Gastroesophageal sphincter (tissue), 4 donors: ENCODE data around the gene CXCR4. TPM values are rescaled to one million over a fixed set of nuclear protein-coding genes. Genes with fewer than 3 reads are reported as not detected.

ENCODE experiments used
- ATAC-seq: fragments of 150-250 bp; one replicate; pipeline ENCODE4 v1.9.1; 2016; ENCODE audit warnings: mild to moderate bottlenecking, moderate library complexity
- H3K27ac ChIP-seq, 4 donors: fragments of 200-600 bp; sonication (generic) in 3 of 4; 1 replicate in 3 of 4; 2 replicates in 1 of 4; pipeline ENCODE4 v1.5.1; 2016 to 2019
- H3K27me3 ChIP-seq: fragments of 200-600 bp; sonication (generic); one replicate; pipeline ENCODE4 v1.5.1; 2019
- H3K36me3 ChIP-seq, 2 donors: fragments of 200-600 bp; sonication (generic); one replicate each; pipeline ENCODE4 v1.5.1; 2019; ENCODE audit warnings: control low read depth in 1 of 2
- H3K4me1 ChIP-seq, 3 donors: fragments of 200-600 bp; sonication (generic); 1 replicate in 2 of 3; 2 replicates in 1 of 3; pipeline ENCODE4 v1.5.1; 2016 to 2019; ENCODE audit warnings: control low read depth in 2 of 3
- H3K4me3 ChIP-seq, 2 donors: fragments of 200-600 bp; sonication (generic); one replicate each; pipeline ENCODE4 v1.5.1; 2019; ENCODE audit warnings: mild to moderate bottlenecking in 1 of 2, moderate library complexity in 1 of 2
- H3K9me3 ChIP-seq, 3 donors: fragments of 200-600 bp; sonication (generic); one replicate each; pipeline ENCODE4 v1.5.1; 2017 to 2019; ENCODE audit warnings: control low read depth in 2 of 3
- EP300 ChIP-seq: sonication (generic); formaldehyde crosslinking; IDR thresholded peaks from one replicate; pipeline ENCODE4 v1.6.1; 2017; ENCODE audit warnings: antibody characterized with exemption, mild to moderate bottlenecking
- POLR2A ChIP-seq, 2 donors: fragments of 450-650 bp; IDR thresholded peaks; one replicate each; pipeline ENCODE4 v1.6.1; 2017; ENCODE audit warnings: antibody characterized with exemption in 2 of 2, mild to moderate bottlenecking in 2 of 2, moderate library complexity in 1 of 2
- POLR2AphosphoS5 ChIP-seq: sonication (generic); formaldehyde crosslinking; IDR thresholded peaks from one replicate; pipeline ENCODE4 v1.6.1; 2017; ENCODE audit warnings: antibody characterized with exemption
- WGBS, 2 donors: methylation state at CpG; one replicate each; pipeline ENCODE4 v1.1.5; 2018; ENCODE audit warnings: low coverage in 1 of 2; 5-methylcytosine and 5-hydroxymethylcytosine counted together
- total RNA-seq, 4 donors: library from RNA; depleted of rRNA; stranded (reverse); fragments of >200 nt; gene quantifications; one replicate each; pipeline ENCODE4 v1.1.0, GENCODE V29; 2016
- TF ChIP-seq, protein P1 (sequence below), 4 experiments: fragments of 200-600 bp in 2 of 4; fragments of 450-650 bp in 2 of 4; sonication (generic) in 1 of 4; IDR thresholded peaks; one replicate each; pipeline ENCODE4 v1.5.1; 2017 to 2019; ENCODE audit warnings: antibody characterized with exemption in 4 of 4, mild to moderate bottlenecking in 2 of 4, moderate library complexity in 2 of 4

Gene CXCR4
- total RNA-seq, 4 donors from 2014 or later: 5.1 to 8.2 (median 7.7) TPM

DNA sequence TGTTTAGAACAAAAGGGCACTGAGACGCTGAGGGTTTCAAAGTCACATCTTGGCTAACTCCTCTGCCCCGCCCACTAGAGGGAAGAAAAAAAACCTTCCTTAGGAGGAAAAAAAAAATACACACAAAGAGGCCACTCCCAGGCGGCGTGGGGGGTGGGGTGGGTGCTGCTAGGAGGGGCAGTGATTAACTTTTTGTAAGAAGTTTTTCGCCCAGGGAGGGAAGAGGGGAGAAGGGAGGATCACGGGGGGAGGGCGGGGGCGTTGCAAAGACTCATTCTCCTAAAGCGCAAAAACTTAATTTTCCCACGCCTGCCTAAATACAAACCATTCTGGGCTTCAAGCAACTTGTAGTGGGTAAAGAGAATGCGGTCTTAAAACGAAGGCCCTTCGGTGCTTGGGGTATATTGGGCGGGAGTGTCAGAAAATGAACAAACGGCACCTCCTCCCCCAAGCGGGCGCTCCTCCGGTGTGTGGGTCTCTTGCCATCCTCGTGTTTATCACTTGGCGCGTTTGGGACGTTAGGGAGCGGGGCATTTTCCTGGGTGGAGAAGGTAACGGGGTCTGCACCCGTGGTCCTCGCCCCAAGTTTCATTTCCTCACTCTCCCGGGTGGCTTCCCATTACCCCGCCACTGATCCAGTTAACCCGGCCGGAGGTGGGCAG lies 1.7 kb downstream of the CXCR4 start:
- Histone ChIP-seq H3K36me3 (peaks cover 0 to 3% of the 10 kb centered on the region in 2 donors), H3K4me3 (peak overlapping the region; percentile 60 to 61), H3K27me3 (peaks cover 35% of the 10 kb centered on the region), H3K9me3 (no peaks in the 10 kb centered on the region), H3K27ac (peak overlapping the region in 2 of 4 donors; percentile 60 to 63), H3K4me1 (peaks cover 0 to 65% (median 19%) of the 10 kb centered on the region in 3 donors)
- 1% methylated on average over 17 to 21 of the region's 30 CpGs for WGBS, 2 donors
- ATAC-seq: no peak
- no peak for TF ChIP-seq POLR2A (IDR thresholded peaks at IDR 0.05)
- TF ChIP-seq, protein P1, sequence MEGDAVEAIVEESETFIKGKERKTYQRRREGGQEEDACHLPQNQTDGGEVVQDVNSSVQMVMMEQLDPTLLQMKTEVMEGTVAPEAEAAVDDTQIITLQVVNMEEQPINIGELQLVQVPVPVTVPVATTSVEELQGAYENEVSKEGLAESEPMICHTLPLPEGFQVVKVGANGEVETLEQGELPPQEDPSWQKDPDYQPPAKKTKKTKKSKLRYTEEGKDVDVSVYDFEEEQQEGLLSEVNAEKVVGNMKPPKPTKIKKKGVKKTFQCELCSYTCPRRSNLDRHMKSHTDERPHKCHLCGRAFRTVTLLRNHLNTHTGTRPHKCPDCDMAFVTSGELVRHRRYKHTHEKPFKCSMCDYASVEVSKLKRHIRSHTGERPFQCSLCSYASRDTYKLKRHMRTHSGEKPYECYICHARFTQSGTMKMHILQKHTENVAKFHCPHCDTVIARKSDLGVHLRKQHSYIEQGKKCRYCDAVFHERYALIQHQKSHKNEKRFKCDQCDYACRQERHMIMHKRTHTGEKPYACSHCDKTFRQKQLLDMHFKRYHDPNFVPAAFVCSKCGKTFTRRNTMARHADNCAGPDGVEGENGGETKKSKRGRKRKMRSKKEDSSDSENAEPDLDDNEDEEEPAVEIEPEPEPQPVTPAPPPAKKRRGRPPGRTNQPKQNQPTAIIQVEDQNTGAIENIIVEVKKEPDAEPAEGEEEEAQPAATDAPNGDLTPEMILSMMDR (IDR thresholded peaks at IDR 0.05): no peak
- TF ChIP-seq EP300: no peak
- TF ChIP-seq POLR2AphosphoS5: no peak

DNA sequence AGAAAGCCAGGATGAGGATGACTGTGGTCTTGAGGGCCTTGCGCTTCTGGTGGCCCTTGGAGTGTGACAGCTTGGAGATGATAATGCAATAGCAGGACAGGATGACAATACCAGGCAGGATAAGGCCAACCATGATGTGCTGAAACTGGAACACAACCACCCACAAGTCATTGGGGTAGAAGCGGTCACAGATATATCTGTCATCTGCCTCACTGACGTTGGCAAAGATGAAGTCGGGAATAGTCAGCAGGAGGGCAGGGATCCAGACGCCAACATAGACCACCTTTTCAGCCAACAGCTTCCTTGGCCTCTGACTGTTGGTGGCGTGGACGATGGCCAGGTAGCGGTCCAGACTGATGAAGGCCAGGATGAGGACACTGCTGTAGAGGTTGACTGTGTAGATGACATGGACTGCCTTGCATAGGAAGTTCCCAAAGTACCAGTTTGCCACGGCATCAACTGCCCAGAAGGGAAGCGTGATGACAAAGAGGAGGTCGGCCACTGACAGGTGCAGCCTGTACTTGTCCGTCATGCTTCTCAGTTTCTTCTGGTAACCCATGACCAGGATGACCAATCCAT lies 2.7 kb downstream of the CXCR4 start:
- no peak for ATAC-seq
- H3K9me3 ChIP-seq: no peaks in the 10 kb centered on the region
- no peak for TF ChIP-seq EP300
- peaks cover 0 to 65% (median 19%) of the 10 kb centered on the region in 3 donors for H3K4me1 ChIP-seq
- WGBS, 2 donors: 97 to 100% methylated on average over 4 to 9 of the region's 12 CpGs
- no peak overlapping the region for H3K27ac ChIP-seq
- peaks cover 0 to 3% of the 10 kb centered on the region in 2 donors for H3K36me3 ChIP-seq
- peaks cover 31% of the 10 kb centered on the region for H3K27me3 ChIP-seq
- H3K4me3 ChIP-seq: peak overlapping the region in 1 of 2 donors; percentile 60

DNA sequence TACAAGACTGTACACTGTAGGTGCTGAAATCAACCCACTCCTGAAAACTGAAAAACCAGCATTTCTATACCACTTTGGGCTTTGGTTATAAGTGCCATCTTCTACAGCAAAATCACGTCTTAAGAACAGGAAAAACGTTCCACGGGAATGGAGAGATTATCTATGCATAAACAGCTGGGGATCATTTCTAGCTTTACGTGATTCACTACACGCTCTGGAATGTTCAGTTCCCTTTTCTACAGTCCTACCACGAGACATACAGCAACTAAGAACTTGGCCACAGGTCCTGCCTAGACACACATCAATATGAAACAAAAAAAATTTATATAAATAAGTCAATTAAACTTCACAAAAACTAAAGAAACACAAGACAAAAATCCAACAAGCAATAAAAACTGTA lies 3.6 kb downstream of the CXCR4 start:
- H3K4me1 ChIP-seq: peaks cover 0 to 58% (median 19%) of the 10 kb centered on the region in 3 donors
- TF ChIP-seq POLR2A (IDR thresholded peaks at IDR 0.05) (no peak), POLR2AphosphoS5 (no peak), EP300 (no peak)
- TF ChIP-seq, protein P1 (IDR thresholded peaks at IDR 0.05): no peak
- ATAC-seq: no peak

DNA sequence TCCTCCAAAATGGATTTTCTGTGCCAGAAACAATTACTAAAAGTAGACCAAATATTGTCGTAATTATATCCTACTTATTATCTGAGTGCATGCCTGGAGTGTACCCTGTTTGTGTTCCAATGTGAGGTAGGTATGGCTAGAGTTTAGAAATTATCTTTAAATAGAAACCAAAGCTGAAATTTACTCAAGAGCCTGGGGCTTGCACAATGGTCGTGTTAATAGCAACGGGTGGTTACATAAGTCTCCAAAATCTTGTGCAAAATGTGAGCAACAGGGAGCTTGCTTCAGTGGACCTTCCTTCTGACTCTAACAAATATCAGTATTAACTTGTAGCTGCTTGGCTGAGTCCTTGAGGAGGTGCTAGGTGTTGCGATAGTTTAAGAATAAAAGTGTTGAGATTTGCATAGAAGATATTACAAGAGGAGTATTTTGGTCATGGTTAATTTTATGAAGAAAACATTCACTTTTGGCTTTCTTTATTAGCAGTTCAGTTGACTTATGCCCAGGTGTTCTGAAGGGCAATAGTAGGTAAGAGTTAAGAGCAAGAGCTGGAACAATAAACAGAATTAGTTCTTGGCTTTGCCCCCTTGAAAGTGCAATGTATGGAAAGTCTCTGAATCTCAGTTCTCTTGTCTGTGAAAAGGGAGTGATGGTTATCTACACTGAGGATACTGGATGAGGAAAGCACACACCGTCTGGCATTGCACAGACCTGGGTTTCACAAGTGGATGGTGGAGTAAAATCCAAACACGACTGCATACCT lies 4.6 kb downstream of the CXCR4 start:
- no peak for ATAC-seq
- TF ChIP-seq EP300: no peak
- no peak for TF ChIP-seq POLR2AphosphoS5
- TF ChIP-seq, protein P1 (IDR thresholded peaks at IDR 0.05): no peak
- no peak for TF ChIP-seq POLR2A (IDR thresholded peaks at IDR 0.05)
- Histone ChIP-seq H3K4me1 (peaks cover 0 to 48% (median 13%) of the 10 kb centered on the region in 3 donors), H3K36me3 (peaks cover 0 to 3% of the 10 kb centered on the region in 2 donors), H3K9me3 (no peaks in the 10 kb centered on the region), H3K27me3 (peaks cover 18% of the 10 kb centered on the region), H3K27ac (no peak overlapping the region), H3K4me3 (no peak overlapping the region)
- 61 to 80% methylated on average over 6 of the region's 6 CpGs for WGBS, 2 donors

More for the DNA sequence above, 3.6 kb downstream of the CXCR4 start:
- Histone ChIP-seq H3K27ac (no peak overlapping the region), H3K36me3 (peaks cover 0 to 3% of the 10 kb centered on the region in 2 donors), H3K27me3 (peaks cover 24% of the 10 kb centered on the region), H3K9me3 (no peaks in the 10 kb centered on the region), H3K4me3 (no peak overlapping the region)
- WGBS, 2 donors: 57 to 71% methylated on average over 5 to 6 of the region's 6 CpGs

DNA sequence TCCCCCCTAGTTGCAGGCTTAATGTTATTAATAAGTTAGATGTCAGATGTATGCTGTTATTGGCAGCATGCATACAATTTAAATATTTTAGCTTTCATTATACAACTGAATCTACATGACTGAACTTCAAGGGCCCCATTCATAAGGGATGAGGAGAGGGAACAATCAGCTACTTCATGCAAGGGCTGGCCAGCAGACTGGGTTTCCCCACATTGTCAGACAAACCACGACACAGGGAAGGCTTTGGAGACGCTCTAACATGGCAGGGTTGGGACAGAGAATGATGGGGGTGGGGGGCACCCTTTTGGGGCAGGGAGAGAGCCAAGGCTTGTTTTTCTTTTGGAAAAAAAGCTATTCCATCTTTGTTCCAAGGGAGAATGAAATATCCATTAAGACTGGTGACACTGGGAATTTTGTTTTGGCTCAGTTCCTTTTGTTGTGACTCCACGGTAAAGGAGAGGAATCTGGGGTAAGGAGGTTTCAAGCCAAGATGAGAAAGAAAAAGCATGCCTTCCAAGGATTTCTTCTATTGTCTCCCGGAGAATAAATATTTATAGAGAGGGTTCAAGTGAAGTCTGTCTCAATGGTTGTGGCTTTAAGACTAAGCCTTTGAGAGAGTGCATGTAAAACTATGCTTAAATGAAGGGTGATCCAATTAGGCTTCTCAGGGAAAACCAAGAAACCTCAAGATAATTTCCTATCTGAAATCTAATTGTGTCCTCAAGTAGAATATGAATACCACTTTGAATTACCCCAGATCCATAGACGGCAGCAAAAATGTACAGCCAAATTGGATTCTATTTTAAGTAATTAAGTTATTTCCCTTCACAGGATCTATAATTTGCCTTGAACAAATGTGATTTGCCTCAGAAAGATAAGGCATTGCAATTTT lies 5.4 kb downstream of the CXCR4 start:
- TF ChIP-seq, protein P1 (IDR thresholded peaks at IDR 0.05): no peak
- TF ChIP-seq POLR2A (IDR thresholded peaks at IDR 0.05) (no peak), POLR2AphosphoS5 (no peak)
- Histone ChIP-seq H3K36me3 (peaks cover 0 to 3% of the 10 kb centered on the region in 2 donors), H3K4me1 (peaks cover 0 to 39% (median 13%) of the 10 kb centered on the region in 3 donors), H3K9me3 (no peaks in the 10 kb centered on the region), H3K27ac (no peak overlapping the region), H3K4me3 (no peak overlapping the region), H3K27me3 (peaks cover 18% of the 10 kb centered on the region)
- WGBS, 2 donors: 23 to 63% methylated on average over 3 to 5 of the region's 5 CpGs
- no peak for ATAC-seq
